Effector CD4-positive, alpha-beta T cell (primary cell): ENCODE measurements around the gene NFIB.

Source experiments
- DNase-seq: peaks from one replicate; pipeline ENCODE4 v3.0.0-alpha.2; 2020

Gene NFIB

DNA sequence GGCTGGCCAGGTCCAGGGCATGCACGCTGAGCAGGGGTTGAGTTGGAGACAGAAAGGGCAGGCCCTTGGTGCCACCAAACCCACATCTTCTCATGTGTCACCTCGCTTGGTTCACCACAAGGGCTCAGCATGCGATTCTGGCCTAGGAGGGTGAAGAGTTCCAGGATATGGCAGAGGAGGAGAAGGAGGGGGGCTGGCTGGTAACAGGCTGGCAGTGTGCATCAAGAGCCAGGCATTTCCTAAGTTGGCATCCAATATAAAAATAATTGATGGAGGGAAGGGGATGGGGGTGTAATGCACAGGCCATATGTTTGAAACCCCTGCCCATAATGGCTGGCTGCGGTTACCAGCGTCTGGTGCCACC, 255.6 kb downstream of the NFIB start:
- no peak for DNase-seq

DNA sequence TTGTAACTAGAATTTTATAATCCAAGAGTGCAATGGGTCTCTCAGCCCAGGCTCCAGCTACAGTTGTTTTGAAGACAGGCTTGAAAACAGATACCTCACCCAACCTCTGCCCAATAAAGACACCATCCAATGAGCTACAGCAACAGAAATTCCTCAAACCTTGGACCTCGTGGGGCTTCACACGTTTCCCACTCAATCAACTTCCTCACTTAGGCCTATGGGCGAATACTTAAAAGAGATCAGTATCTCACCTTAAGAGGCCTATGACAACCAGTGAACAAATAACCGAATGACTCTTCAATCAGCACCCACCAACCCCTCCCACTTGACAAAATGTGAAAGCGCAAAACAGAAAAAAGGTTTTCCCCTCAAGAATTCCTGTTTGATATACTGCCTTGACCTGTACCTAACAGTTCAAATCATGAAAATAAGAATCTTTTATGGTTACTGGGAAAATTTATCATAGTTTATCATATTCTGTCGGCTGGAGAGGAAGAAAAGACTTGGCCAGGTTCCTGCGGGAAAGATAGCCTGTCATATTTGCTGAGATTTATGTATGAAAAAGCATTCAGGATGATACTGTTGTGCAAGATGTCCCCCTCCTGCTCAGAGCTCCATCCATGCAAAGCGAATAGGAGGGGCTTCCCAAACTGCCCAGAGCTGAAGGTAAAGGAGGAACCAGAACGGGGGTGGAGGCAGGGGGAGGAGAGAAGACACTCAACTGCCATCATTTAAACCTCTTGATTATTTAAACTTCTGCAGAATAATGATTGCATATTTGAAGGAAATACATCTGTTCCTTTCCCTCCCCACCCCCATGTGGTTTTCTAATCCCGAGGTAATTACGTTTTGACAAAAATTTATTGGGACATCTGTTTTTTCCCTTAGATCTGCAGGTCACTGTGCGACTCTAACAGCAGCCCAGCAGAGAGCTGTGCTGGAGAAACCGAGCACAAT, 256.3 kb downstream of the NFIB start:
- DNase-seq: no peak

DNA sequence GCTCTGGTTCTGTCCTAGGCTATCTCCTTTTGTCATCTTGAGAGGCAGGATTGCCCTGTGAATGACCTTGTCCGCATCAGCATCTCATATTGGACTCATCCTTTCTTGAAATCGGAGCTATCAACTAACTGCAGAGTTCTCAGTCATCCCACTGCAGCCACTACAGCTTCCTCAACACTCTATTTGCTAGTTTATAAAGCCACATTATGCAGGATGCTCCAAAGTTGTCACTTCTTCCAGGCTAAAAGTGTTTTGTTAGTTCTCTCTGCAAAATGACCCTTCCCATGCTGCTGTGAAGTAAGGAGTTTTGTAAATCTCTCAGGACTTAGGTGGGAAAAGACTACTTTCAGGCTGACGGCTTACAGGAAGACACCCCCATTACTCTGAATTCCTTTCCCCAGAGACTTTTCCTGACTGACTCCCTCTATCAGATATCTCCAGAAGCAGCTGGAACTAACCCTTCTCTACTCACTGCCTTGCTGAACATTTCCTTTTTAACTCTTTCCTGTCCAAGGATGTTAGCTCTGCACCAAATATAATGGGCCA, 257.6 kb downstream of the NFIB start:
- DNase-seq: no peak

DNA sequence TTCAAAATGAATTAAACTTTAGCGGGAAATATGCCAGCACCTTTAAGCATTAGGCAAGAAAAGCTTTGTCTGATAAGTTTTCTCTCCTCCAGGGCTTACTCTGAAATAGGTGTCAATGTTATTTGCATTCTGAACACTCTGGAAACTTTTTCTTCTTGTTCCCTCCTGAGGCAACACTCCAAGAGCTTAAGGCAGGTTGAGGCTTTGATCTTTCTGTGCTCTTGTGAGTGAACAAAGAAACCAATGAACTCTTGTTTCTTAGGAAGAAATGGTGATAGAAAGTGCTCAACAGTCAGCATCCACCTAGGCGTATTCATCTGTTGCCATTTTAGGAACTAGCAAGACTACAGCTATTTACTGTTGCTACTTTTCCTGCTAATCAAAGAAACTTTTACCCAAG, 259.8 kb downstream of the NFIB start:
- no peak for DNase-seq

DNA sequence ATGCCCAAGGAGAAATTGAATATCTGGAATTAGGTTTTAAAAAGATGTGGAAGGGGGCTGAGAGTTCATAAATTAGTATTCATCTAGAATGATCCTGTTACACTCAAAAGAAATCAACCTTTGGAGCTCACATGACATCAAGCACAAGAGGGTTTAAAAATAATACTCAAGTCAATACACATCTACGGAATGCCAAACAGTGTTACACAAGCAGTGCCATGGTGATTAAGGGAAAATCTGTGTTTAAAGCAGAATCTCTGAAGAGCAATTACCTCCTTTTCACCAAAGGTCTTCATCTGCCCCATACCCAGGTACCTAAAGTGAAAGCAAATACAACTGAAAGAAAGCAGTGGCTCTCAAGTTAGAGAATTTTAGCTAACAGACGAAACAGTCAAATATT, 261.6 kb downstream of the NFIB start:
- no peak for DNase-seq

DNA sequence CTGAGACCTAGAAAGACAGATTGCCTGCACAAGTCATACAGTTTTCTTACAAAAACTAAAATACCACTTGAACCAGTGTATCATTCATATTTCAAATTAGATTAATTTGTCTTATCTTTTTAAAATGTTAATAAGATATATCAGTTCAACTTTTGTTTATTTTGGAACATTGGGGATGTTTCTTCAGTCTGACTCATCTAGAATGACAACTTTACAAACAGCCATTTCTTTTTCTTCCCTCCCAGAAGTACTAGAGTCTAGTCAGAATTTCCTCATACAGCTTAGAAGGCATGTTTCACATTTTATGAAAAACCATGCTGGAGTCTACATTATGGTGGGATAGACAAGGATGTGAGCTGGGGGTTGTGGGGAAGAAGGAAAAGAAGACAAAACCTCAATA, 262.5 kb downstream of the NFIB start:
- DNase-seq: no peak

DNA sequence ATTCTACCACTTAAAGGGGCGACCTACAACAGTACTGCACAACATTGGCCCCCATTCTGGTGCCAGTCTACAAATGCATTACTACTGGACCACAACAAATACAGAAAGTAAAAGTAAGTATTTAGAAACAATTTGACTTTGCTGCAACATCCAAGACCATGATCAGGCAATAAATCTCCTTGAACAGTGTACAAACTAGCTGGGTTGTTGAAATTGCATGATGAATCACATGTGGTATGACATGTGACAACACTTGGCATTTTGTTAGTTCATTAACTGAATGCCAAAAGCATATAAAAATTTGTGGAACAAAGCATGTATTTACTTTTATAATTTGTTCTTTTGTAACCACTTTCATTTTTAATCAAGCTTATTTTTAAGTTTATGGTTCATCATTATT, 270.5 kb downstream of the NFIB start:
- DNase-seq: no peak

DNA sequence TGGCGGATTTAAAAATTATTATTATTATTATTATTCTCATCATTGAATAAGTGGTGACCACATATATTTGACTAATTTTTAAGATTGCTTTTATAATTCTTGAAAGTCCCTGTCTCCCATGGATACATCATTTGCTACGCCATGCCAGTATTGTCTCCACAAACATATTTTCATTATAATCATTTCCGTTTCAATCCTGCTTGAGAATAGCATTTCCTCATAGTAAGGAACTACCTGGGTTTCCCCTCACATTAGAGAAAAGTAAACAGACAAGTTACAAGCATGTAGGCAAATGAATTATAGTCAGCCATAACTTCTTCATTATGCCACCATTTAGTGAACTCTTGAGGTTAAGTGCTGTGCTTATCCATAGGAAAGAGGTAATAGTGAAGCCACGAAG, 276.6 kb downstream of the NFIB start:
- DNase-seq: no peak

DNA sequence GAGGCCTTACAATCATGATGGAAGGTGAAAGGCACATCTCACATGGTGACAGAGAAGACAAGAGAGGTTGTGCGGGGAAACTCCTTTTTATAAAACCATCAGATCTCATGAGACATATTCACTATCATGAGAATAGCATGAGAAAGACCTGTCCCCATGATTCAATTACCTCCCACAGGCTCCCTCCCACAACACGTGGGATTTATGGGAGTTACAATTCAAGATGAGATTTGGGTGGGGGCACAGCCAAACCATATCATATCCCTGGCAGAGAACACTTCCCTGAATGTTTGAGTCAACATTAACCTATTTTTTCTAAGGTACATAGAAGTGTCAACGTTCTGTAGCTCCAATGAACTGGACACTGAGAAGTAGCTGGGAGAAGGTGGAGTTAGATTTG, 280.9 kb downstream of the NFIB start:
- no peak for DNase-seq
